ENCODE data around the gene TMEM63C. TPM values are rescaled to one million over a fixed set of nuclear protein-coding genes. Genes with fewer than 3 reads are reported as not detected.

Gene TMEM63C
- total and polyA plus RNA-seq, 2 experiments from 2014 or later, result 0.36 to 1.1 TPM

- DNase-seq (ENCODE audit: low read depth in 1 of 2, low spot score in 1 of 2), result no peak
- no peak for TF ChIP-seq CTCF (IDR thresholded peaks at IDR 0.05; ENCODE audit: low read depth, low read length)
Observed at GRCh38 chr14:77249286-77249685, 67.7 kb downstream of the TMEM63C start.

DNA sequence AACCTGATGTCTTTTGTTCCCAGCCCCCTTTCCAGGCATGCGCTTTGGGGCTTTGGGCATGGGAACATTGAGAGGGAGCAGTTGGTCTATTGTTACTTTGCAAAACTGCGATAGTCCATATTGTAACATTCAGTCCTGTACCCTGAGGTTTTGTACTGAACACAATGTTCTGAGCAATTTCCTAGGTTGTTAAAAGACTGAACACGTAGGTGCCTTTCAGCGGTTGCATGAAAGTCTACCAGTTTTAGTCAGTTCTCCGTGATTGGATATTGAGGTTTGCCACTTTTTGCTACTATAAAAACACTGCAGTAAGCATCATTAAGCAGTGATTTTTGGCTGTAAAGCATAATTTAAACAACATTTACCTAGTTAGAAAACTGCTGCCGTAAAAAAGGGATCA, 69.3 kb downstream of the TMEM63C start:
- no peaks in the 10 kb centered on the region for H3K9me3 ChIP-seq (ENCODE audit: low read depth)
- no peak overlapping the region for H3K4me3 ChIP-seq
- no peaks in the 10 kb centered on the region for H3K36me3 ChIP-seq
- H3K27me3 ChIP-seq, result no peaks in the 10 kb centered on the region
- no peaks in the 10 kb centered on the region for H3K4me1 ChIP-seq (ENCODE audit: low read depth)
- no peak for DNase-seq (ENCODE audit: low read depth in 1 of 2, low spot score in 1 of 2)
- H3K27ac ChIP-seq, result no peak overlapping the region
- no peak for TF ChIP-seq CTCF (IDR thresholded peaks at IDR 0.05; ENCODE audit: low read depth, low read length)

More at GRCh38 chr14:77249286-77249685, 67.7 kb downstream of the TMEM63C start:
- H3K9me3 ChIP-seq (ENCODE audit: low read depth), result no peaks in the 10 kb centered on the region
- no peak overlapping the region for H3K4me3 ChIP-seq
- H3K27me3 ChIP-seq, result no peaks in the 10 kb centered on the region
- H3K4me1 ChIP-seq (ENCODE audit: low read depth), result no peaks in the 10 kb centered on the region
- no peak overlapping the region for H3K27ac ChIP-seq
- no peaks in the 10 kb centered on the region for H3K36me3 ChIP-seq

GRCh38 chr14:77251870-77252269, 70.3 kb downstream of the TMEM63C start:
- DNase-seq (ENCODE audit: low read depth in 1 of 2, low spot score in 1 of 2), result no peak
- no peak for TF ChIP-seq CTCF (IDR thresholded peaks at IDR 0.05; ENCODE audit: low read depth, low read length)
- Histone ChIP-seq H3K27ac (no peak overlapping the region), H3K4me3 (no peak overlapping the region), H3K36me3 (no peaks in the 10 kb centered on the region), H3K27me3 (no peaks in the 10 kb centered on the region), H3K4me1 (ENCODE audit: low read depth) (no peaks in the 10 kb centered on the region), H3K9me3 (ENCODE audit: low read depth) (no peaks in the 10 kb centered on the region)

- H3K4me3 ChIP-seq, result no peak overlapping the region
- no peaks in the 10 kb centered on the region for H3K4me1 ChIP-seq (ENCODE audit: low read depth)
- no peak for TF ChIP-seq CTCF (IDR thresholded peaks at IDR 0.05; ENCODE audit: low read depth, low read length)
- no peaks in the 10 kb centered on the region for H3K36me3 ChIP-seq
- no peak for DNase-seq (ENCODE audit: low read depth in 1 of 2, low spot score in 1 of 2)
- H3K27ac ChIP-seq, result no peak overlapping the region
- no peaks in the 10 kb centered on the region for H3K27me3 ChIP-seq
- H3K9me3 ChIP-seq (ENCODE audit: low read depth), result no peaks in the 10 kb centered on the region
Observed at GRCh38 chr14:77253333-77254190, 72.0 kb downstream of the TMEM63C start.

GRCh38 chr14:77256694-77257093, 75.1 kb downstream of the TMEM63C start:
- Histone ChIP-seq H3K27ac (no peak overlapping the region), H3K36me3 (no peaks in the 10 kb centered on the region), H3K4me1 (ENCODE audit: low read depth) (no peaks in the 10 kb centered on the region), H3K27me3 (no peaks in the 10 kb centered on the region), H3K4me3 (no peak overlapping the region), H3K9me3 (ENCODE audit: low read depth) (no peaks in the 10 kb centered on the region)
- DNase-seq (ENCODE audit: low read depth in 1 of 2, low spot score in 1 of 2), result no peak
- no peak for TF ChIP-seq CTCF (IDR thresholded peaks at IDR 0.05; ENCODE audit: low read depth, low read length)
